HG03354 (cell line): ENCODE measurements around the gene KHDC4.
"Not testable (repeated sequence)": the region's sequence is repeated elsewhere in the genome, so short reads cannot be mapped to it uniquely, and the experiment has no call there.

Experiments used
- ATAC-seq: cut with Tn5 transposase; IDR thresholded peaks from one replicate; pipeline ENCODE4 v1.9.1; 2021; ENCODE audit warnings: mild to moderate bottlenecking; ENCODE audit not compliant: unreplicated experiment, poor library complexity, severe bottlenecking

Gene KHDC4

GRCh38 chr1:155911156-155912055, 22.8 kb downstream of the KHDC4 start, which contains the start of gene RIT1:
RIT1 (minus strand) TSS chr1:155911349; CDS start chr1:155910761, 588 bp downstream.
- ATAC-seq: peak; percentile 80

DNA sequence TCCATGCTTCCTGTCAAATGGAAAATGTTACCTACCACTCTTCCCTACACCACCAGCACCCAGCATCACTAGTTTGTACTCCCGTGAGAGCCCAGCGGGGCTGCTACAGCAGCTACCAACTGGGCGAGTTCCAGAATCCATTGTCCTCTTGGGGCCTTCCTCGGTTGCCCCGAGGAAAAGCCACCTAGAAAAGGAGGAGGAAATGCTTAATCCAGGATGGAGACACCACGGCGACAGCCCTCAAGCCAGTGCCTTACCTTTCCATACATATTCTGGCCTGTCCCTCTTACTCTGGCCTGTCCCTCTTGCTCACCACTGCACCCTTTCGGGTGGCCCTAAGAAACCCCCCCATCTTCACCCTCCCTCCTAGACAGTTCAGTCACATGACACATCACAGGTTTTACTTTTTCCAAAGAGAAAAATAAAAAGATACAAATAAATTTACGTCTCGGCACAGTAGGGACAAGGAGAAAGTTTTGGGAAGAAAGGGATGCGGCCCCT, 23.5 kb downstream of the KHDC4 start:
- peak; percentile 47 for ATAC-seq

- no peak for ATAC-seq
Observed at GRCh38 chr1:155909894-155910293, 24.3 kb downstream of the KHDC4 start.

DNA sequence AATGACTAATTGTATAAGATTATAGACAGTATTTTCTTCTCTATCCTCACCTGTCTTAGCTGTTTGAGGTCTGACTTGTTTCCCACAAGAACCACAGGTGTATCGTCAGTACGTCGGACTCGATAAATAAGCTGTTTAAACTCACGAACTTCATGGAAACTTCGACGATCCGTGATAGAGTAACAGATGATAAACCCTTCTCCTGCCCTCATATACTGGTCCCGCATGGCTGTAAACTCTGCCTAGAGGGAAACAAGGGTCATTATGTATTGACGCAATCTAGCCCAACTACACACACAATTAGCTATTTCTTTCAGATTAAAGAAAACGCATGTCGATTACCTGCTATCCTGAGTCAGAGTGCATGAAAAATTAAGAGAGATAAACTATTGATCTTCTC, 30.0 kb downstream of the KHDC4 start:
- no peak for ATAC-seq

- no peak for ATAC-seq
Observed at GRCh38 chr1:155900161-155900560, 34.1 kb downstream of the KHDC4 start.

GRCh38 chr1:155899683-155900082, 34.5 kb downstream of the KHDC4 start:
- ATAC-seq: no peak

- ATAC-seq: no peak
Observed at GRCh38 chr1:155898888-155899287, 35.3 kb downstream of the KHDC4 start.

GRCh38 chr1:155897746-155898145, 36.5 kb downstream of the KHDC4 start:
- ATAC-seq: no peak

DNA sequence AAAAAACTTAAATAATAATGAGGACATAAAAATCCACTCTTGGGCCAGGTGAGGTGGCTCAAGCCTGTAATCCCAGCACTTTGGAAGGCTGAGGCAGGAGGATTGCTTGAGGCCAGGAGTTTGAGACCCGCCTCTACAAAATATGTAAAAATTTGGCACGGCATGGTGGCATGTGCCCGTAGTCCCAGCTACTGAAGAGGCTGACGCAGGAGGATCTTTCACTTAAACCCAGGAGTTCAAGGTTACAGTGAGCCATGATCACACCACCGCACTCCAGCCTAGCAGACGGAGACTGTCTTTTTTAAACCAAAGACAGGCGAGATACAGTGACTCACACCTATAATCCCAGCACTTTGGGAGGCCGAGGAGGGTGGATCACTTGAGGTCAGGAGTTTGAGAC, 37.7 kb downstream of the KHDC4 start:
- ATAC-seq: not testable (repeated sequence)

GRCh38 chr1:155895617-155896016, 38.6 kb downstream of the KHDC4 start:
- ATAC-seq: not testable (repeated sequence)

GRCh38 chr1:155893389-155894142, 40.6 kb downstream of the KHDC4 start:
- no peak for ATAC-seq

DNA sequence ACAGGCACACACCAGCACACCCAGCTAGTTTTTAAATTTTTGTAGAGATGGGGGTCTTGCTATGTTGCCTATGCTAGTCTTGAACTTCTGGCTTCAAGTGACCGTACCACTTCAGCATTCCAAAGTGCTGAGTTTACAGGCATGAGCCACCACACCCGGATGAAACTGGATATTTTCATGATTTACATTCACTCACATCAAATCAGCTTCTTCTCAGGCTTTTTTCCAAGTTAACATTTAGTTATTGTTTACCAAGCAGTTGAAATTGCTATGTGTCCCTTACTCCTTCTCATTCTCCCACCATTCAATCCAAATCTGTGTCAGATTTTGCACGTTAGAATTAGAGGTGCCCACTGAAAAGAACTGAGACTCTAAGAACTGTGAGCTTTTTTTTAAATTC, 41.4 kb downstream of the KHDC4 start:
- ATAC-seq: no peak

- ATAC-seq: no peak
Observed at GRCh38 chr1:155890251-155890650, 44.0 kb downstream of the KHDC4 start.

DNA sequence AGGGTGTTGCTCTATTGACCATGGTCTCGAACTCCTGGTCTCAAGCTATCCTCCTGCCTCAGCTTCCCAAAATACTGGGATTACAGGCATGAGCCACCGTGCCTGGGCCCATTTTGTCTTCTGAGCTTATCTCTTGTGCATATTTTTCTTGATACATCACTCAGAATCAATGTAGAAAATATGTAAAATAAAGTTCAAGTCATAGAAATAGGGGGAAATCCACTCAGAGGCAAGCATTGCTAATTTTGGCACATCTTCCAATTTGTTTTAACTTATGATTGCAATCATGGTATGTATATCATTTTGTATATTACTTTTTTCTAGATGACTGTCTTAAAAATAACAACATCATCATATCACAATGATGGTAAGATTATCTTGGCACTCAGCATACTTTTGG, 44.6 kb downstream of the KHDC4 start:
- ATAC-seq: no peak

- no peak for ATAC-seq
Observed at GRCh38 chr1:155888481-155888880, 45.7 kb downstream of the KHDC4 start.

GRCh38 chr1:155884982-155885381, 49.2 kb downstream of the KHDC4 start:
- no peak for ATAC-seq

GRCh38 chr1:155884031-155884960, 49.9 kb downstream of the KHDC4 start:
- no peak for ATAC-seq

- ATAC-seq: no peak
Observed at GRCh38 chr1:155882766-155883165, 51.4 kb downstream of the KHDC4 start.

DNA sequence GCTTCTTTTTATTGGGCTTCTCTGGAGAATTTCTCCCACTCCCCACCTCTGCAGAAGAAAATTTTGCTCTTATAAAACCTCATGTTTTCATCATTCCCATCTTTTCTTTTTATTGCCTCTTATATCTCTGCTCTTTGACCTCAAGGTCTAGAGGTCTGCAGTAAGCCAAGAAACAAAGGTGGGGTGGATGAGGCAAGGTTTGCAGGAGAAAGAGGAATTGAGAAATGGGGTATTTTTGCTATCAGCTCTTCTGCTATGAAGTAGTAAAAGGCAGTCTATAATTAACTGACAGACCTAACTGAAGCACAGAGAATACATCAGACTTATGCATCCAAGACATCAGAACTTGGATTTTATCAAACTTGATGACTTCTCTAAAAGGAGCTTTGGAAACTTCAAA, 52.0 kb downstream of the KHDC4 start:
- no peak for ATAC-seq

DNA sequence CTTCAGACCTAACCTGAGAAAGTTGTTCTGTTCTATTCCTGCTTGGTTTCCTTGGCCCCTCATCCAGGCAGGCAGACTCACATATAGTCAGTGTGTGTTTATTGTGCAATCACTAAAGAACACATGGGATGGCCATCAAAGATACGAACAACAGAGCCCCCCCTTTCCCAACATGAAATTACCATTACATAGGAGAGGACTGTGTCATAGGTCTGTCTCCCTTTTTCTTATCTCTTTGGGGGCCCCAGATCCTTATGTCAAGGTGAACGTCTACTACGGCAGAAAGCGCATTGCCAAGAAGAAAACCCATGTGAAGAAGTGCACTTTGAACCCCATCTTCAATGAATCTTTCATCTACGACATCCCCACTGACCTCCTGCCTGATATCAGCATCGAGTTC, 53.3 kb downstream of the KHDC4 start:
- no peak for ATAC-seq
